NCI-H524 treated with DMSO at 0.1 percent for 48 hours (cell line): Measurements from ENCODE around the gene TMX2.
"Not testable (repeated sequence)": the region's sequence is repeated elsewhere in the genome, so short reads cannot be mapped to it uniquely, and the experiment has no call there.

Source experiments
- DNase-seq: peaks from one replicate; lab custom pipeline; 2025; lab: John Stamatoyannopoulos, UW

The TMX2 gene

GRCh38 chr11:57712256-57713150 lies at the start of gene TMX2:
Gene TMX2, plus strand, starts transcription at chr11:57712593. Its CDS starts 26 bp downstream, at chr11:57712619.
- peak; percentile 98 for DNase-seq

GRCh38 chr11:57662893-57663292 lies 49.5 kb upstream of the TMX2 start:
- no peak for DNase-seq

- DNase-seq: no peak
Measured at GRCh38 chr11:57663975-57664374, 48.4 kb upstream of the TMX2 start.

GRCh38 chr11:57667117-57667735 lies 45.2 kb upstream of the TMX2 start:
- DNase-seq: peak; percentile 86

- DNase-seq: peak; percentile 86
Measured at GRCh38 chr11:57667736-57668433, 44.5 kb upstream of the TMX2 start, which contains the start of gene ZDHHC5. Gene ZDHHC5, plus strand, starts transcription at chr11:57668114. Its CDS starts 4,977 bp downstream, at chr11:57673091.

- no peak for DNase-seq
Measured at GRCh38 chr11:57668434-57668782, 44.0 kb upstream of the TMX2 start.

- DNase-seq: no peak
Measured at GRCh38 chr11:57674251-57674650, 38.1 kb upstream of the TMX2 start.

- no peak for DNase-seq
Measured at GRCh38 chr11:57675176-57675941, 37.0 kb upstream of the TMX2 start.

GRCh38 chr11:57679396-57679795 lies 33.0 kb upstream of the TMX2 start:
- no peak for DNase-seq

GRCh38 chr11:57680552-57680874 lies 31.9 kb upstream of the TMX2 start:
- no peak for DNase-seq

GRCh38 chr11:57681168-57681567 lies 31.2 kb upstream of the TMX2 start:
- no peak for DNase-seq

GRCh38 chr11:57690474-57690873 lies 21.9 kb upstream of the TMX2 start:
- not testable (repeated sequence) for DNase-seq

- DNase-seq: no peak
Measured at GRCh38 chr11:57698843-57699365, 13.5 kb upstream of the TMX2 start.

- no peak for DNase-seq
Measured at GRCh38 chr11:57699813-57700212, 12.6 kb upstream of the TMX2 start.

- no peak for DNase-seq
Measured at GRCh38 chr11:57700425-57700824, 12.0 kb upstream of the TMX2 start.

GRCh38 chr11:57703341-57703740 lies 9.1 kb upstream of the TMX2 start:
- DNase-seq: no peak

GRCh38 chr11:57704932-57705331 lies 7.5 kb upstream of the TMX2 start:
- DNase-seq: no peak

- not testable (repeated sequence) for DNase-seq
Measured at GRCh38 chr11:57705432-57705831, 7.0 kb upstream of the TMX2 start.

- no peak for DNase-seq
Measured at GRCh38 chr11:57709802-57710367, 2.5 kb upstream of the TMX2 start.

- no peak for DNase-seq
Measured at GRCh38 chr11:57711414-57712255, 758 bp upstream of the TMX2 start, which contains the start of gene MED19. Gene MED19, minus strand, starts transcription at chr11:57712215. Its CDS starts 36 bp downstream, at chr11:57712179.
